Measurements from ENCODE around the gene SLC37A2. TPM values are rescaled to one million over a fixed set of nuclear protein-coding genes. Genes with fewer than 3 reads are reported as not detected.

SLC37A2 gene
- total and polyA plus RNA-seq, 12 donors = 15.3 to 389 (median 173) TPM

DNA sequence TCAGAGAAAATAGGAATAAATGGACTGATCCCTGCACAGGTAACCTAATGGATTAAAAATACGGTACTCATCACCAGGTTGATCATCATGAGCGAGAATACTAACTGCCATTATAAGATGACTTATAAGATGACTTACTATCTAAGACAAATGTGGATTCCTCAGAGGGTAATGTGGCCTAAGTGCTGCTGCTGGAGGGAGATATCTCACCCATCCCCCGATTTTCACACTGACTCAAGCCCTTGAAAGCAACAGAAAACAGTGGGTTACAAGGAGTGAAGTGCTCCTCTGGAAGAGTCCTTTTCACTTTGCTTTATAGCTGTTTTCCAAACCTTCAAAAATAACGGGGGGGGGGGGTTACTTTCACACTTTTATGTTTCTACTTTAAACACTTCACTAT, 47.4 kb downstream of the SLC37A2 start:
- H3K9me3 ChIP-seq (replicated peaks in 1 of 3) = no peaks in the 10 kb centered on the region
- H3K4me1 ChIP-seq (replicated peaks in 1 of 2) = peaks cover 4 to 6% of the 10 kb centered on the region in 2 donors
- intact Hi-C loops (cut with DNase I) = no loop called here
- no peak for DNase-seq
- H3K27ac ChIP-seq = no peak overlapping the region
- peak overlapping the region in 2 of 4 donors; percentile 68 to 72 for H3K4me3 ChIP-seq
- 53 to 61% (median 55%) methylated on average over 4 of the region's 4 CpGs for WGBS, 4 donors
- TF ChIP-seq POLR2A (IDR thresholded peaks at IDR 0.05) = no peak
- no peaks in the 10 kb centered on the region for H3K36me3 ChIP-seq (replicated peaks in 1 of 2)
- no peaks in the 10 kb centered on the region for H3K27me3 ChIP-seq

- Histone ChIP-seq H3K4me1 (replicated peaks in 1 of 2) (peaks cover 4 to 6% of the 10 kb centered on the region in 2 donors), H3K27ac (peak overlapping the region in 4 of 5 donors; percentile 38 to 85 (median 66)), H3K36me3 (replicated peaks in 1 of 2) (no peaks in the 10 kb centered on the region), H3K4me3 (peak overlapping the region; percentile 4 to 72 (median 66)), H3K9me3 (replicated peaks in 1 of 3) (no peaks in the 10 kb centered on the region), H3K27me3 (no peaks in the 10 kb centered on the region)
- DNase-seq = peak in 1 of 7 donors; percentile 54
- intact Hi-C loops (cut with DNase I) = no loop called here
- WGBS, 4 donors = 0 to 2% (median 0%) methylated on average over 9 of the region's 9 CpGs
- no peak for TF ChIP-seq POLR2A (IDR thresholded peaks at IDR 0.05)
- no peak for TF ChIP-seq CTCF (IDR thresholded peaks at IDR 0.05)
These were observed 47.9 kb downstream of the SLC37A2 start for GRCh38 chr11:125111001-125111342.

- peak; percentile 99 to 100 (median 100) for DNase-seq
- H3K27me3 ChIP-seq = no peaks in the 10 kb centered on the region
- H3K36me3 ChIP-seq (replicated peaks in 1 of 2) = no peaks in the 10 kb centered on the region
- peak within 1 kb of the TSS; percentile 4 to 72 (median 66) for H3K4me3 ChIP-seq
- TF ChIP-seq POLR2A (IDR thresholded peaks at IDR 0.05) (peak in 1 of 2 donors; percentile 25), CTCF (IDR thresholded peaks at IDR 0.05) (no peak)
- intact Hi-C loops (cut with DNase I) = no loop called here
- 4 to 6% (median 5%) methylated on average over 39 to 49 of the region's 49 CpGs for WGBS, 4 donors
- H3K27ac ChIP-seq = peak within 1 kb of the TSS in 4 of 5 donors; percentile 38 to 85 (median 66)
- no peaks in the 10 kb centered on the region for H3K9me3 ChIP-seq (replicated peaks in 1 of 3)
- H3K4me1 ChIP-seq (replicated peaks in 1 of 2) = peaks cover 4 to 6% of the 10 kb centered on the region in 2 donors
These were observed 48.5 kb downstream of the SLC37A2 start, which contains the start of gene TMEM218 for GRCh38 chr11:125111343-125112207. Gene TMEM218 (minus strand): TSS chr11:125111626. CDS start chr11:125102241, 9,385 bp downstream.

DNA sequence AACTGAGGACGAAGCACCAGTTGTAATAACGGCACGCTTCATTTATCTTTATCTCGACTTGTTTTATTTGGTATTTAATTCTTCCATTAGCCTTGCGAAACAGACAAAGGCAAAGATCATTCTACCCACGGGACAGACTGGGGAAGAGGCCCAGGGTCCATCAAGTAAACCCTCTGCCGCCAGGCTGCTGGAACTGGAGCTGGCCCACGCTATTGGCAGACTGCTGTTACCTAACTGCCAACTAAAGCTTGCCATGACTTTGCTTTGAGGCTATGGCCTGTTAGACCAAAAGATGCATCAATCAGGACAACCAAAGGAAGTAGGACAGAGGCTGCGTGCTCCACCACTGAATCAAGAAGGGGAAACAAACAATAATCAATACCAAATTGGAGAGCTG, 49.1 kb downstream of the SLC37A2 start:
- Histone ChIP-seq H3K27me3 (no peaks in the 10 kb centered on the region), H3K4me1 (replicated peaks in 1 of 2) (peaks cover 4 to 6% of the 10 kb centered on the region in 2 donors), H3K4me3 (peak overlapping the region in 1 of 4 donors; percentile 30), H3K27ac (peak overlapping the region in 2 of 5 donors; percentile 29 to 61), H3K9me3 (replicated peaks in 1 of 3) (no peaks in the 10 kb centered on the region), H3K36me3 (replicated peaks in 1 of 2) (no peaks in the 10 kb centered on the region)
- 79 to 88% (median 84%) methylated on average over 9 of the region's 9 CpGs for WGBS, 4 donors
- TF ChIP-seq POLR2A (IDR thresholded peaks at IDR 0.05) = no peak
- no peak for TF ChIP-seq CTCF (IDR thresholded peaks at IDR 0.05)
- intact Hi-C loops (cut with DNase I) = no loop called here
- DNase-seq = peak in 1 of 7 donors; percentile 54
